Neutrophil (primary cell): ENCODE data around the gene LRRC23.

Source experiments
- H3K27ac ChIP-seq: fragments of 200-600 bp; sonication (generic); 2 replicates; pipeline ENCODE4 v1.5.1; 2016; ENCODE audit warnings: mild to moderate bottlenecking, moderate library complexity
- H3K27me3 ChIP-seq: fragments of 200-600 bp; sonication (generic); 2 replicates; pipeline ENCODE4 v1.6.0; 2016; ENCODE audit warnings: mild to moderate bottlenecking
- H3K36me3 ChIP-seq: fragments of 200-600 bp; sonication (generic); 2 replicates; pipeline ENCODE4 v1.5.1; 2017
- H3K4me1 ChIP-seq, 2 experiments: fragments of 200-600 bp in 1 of 2; sonication (generic) in 1 of 2; 1 replicate in 1 of 2; 2 replicates in 1 of 2; pipeline versions ENCODE4 v1.5.1 to v1.6.1; 2013 to 2016; ENCODE audit warnings: low read depth in 1 of 2, low read length in 1 of 2, mild to moderate bottlenecking in 1 of 2, moderate library complexity in 1 of 2; ENCODE audit not compliant: control insufficient read depth in 1 of 2, insufficient read depth in 1 of 2
- H3K4me3 ChIP-seq, 2 experiments: fragments of 200-600 bp in 1 of 2; sonication (generic) in 1 of 2; 1 replicate in 1 of 2; 2 replicates in 1 of 2; pipeline ENCODE4 v1.5.1; 2013 to 2016; ENCODE audit warnings: low read depth in 1 of 2, low read length in 1 of 2, mild to moderate bottlenecking in 1 of 2, moderate library complexity in 1 of 2
- H3K9me3 ChIP-seq: fragments of 200-600 bp; sonication (generic); 2 replicates; pipeline ENCODE4 v1.5.1; 2016
- CTCF ChIP-seq: fragments of 200-600 bp; sonication (generic); IDR thresholded peaks from 2 replicates; pipeline ENCODE4 v1.5.1; 2016; ENCODE audit warnings: antibody characterized with exemption

LRRC23 gene

DNA sequence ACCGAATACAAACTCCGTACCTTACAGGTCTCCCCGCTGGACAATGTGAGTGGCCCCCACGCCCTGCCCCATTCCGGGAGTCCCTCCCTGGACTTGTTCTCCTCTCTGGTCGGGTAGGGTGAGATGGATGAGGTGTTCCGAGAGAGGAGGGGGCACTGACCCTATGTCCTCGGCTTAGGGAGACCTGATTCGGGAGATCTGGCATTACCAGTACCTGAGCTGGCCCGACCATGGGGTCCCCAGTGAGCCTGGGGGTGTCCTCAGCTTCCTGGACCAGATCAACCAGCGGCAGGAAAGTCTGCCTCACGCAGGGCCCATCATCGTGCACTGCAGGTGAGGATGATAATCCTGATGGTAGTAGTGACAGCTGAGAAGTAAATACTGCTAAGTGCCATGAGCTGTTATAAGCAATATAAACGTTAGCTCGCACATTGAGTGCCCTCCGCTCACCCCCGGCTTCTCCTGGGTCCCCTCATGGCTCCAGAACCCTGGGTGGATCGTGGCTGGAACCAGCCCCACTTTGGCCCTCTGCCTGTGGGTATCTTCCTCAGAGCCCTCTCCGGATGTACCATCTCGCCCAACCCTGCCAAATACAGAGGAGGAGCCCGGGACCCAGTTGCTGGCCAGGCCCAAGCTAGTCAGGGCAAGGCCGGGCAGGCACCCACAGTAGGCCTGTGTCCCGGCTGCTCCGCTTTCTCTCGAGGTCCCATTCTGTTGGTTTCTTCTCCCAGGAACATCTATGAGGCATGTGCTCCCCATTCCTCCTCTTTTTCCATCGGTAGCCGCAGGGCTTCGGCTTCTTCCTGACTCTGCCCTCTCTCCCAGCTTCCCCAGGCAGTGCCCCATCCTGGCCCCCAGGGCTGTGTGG is 53.4 kb downstream of the LRRC23 start:
- peaks cover 91 to 99% of the 10 kb centered on the region in 2 experiments for H3K4me1 ChIP-seq
- H3K4me3 ChIP-seq, result peak overlapping the region; percentile 53 to 88
- H3K36me3 ChIP-seq, result peaks cover 85% of the 10 kb centered on the region
- TF ChIP-seq CTCF, result no peak
- H3K9me3 ChIP-seq, result no peaks in the 10 kb centered on the region
- H3K27me3 ChIP-seq, result no peaks in the 10 kb centered on the region
- H3K27ac ChIP-seq, result peak overlapping the region; percentile 99

DNA sequence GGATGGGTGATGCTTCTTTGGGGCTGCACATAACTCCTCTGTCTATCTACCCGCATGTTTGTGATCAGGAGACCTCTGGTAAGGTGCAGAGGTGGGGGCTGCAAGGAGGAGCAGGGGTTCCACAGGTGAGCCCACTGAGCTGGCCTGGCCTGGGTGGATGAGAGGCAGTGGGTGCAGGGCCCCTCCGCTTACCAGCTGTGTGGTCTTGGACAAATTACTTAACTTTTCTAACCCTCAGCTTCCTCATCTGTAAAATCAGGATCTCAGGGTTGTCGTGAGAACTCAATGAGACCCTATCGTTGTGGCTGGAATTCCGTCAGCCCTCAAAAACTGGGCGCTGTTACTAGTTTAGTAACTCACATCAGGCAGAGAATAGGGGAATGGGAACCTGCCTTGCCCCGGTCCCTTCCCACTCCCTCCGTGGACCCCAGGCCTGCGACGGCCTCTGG is 54.0 kb downstream of the LRRC23 start:
- peak overlapping the region; percentile 53 to 88 for H3K4me3 ChIP-seq
- no peak for TF ChIP-seq CTCF
- H3K27ac ChIP-seq, result peak overlapping the region; percentile 99
- H3K27me3 ChIP-seq, result no peaks in the 10 kb centered on the region
- H3K4me1 ChIP-seq, result peaks cover 94 to 97% of the 10 kb centered on the region in 2 experiments
- peaks cover 81% of the 10 kb centered on the region for H3K36me3 ChIP-seq
- H3K9me3 ChIP-seq, result no peaks in the 10 kb centered on the region

DNA sequence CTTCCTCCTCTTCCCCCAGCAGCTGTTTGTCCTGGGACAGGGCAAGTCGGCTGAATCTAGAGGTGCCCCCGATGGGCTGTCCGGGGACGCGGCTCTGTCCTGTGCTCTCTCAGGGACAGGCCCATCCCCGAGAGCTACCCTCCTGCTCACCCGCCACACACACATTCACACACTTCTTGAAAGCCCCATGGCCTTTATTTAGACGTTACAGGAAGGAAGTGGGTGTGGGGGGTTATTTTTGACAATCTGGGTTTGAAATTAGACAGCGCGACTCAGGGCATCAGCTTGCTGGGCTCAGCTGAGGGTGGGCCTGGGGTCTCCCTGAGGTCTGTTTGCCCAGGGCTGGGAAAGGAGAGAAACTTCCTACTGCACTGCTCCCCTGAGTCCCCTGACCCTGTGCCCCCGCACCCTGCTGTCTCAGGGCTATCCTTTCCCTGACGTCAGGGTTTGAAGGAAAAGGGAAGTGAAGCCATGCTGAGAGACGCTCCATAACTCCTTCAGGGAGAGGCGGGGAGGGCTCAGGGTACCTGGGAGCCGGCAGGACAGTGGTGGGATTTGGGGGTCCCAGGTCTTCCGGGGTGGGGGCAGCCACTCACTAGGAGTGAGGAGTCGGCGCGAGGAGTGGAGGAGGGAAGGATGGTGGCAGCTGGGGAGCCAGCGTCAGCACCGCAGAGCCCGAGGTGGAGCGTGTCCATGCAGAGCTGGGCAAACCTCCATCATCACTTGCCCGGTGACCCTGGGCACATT is 54.6 kb downstream of the LRRC23 start:
- peak; percentile 14 for TF ChIP-seq CTCF
- H3K27me3 ChIP-seq, result no peaks in the 10 kb centered on the region
- peaks cover 91 to 100% of the 10 kb centered on the region in 2 experiments for H3K4me1 ChIP-seq
- H3K9me3 ChIP-seq, result no peaks in the 10 kb centered on the region
- peak overlapping the region; percentile 53 to 88 for H3K4me3 ChIP-seq
- H3K36me3 ChIP-seq, result peaks cover 79% of the 10 kb centered on the region
- H3K27ac ChIP-seq, result peak overlapping the region; percentile 99

DNA sequence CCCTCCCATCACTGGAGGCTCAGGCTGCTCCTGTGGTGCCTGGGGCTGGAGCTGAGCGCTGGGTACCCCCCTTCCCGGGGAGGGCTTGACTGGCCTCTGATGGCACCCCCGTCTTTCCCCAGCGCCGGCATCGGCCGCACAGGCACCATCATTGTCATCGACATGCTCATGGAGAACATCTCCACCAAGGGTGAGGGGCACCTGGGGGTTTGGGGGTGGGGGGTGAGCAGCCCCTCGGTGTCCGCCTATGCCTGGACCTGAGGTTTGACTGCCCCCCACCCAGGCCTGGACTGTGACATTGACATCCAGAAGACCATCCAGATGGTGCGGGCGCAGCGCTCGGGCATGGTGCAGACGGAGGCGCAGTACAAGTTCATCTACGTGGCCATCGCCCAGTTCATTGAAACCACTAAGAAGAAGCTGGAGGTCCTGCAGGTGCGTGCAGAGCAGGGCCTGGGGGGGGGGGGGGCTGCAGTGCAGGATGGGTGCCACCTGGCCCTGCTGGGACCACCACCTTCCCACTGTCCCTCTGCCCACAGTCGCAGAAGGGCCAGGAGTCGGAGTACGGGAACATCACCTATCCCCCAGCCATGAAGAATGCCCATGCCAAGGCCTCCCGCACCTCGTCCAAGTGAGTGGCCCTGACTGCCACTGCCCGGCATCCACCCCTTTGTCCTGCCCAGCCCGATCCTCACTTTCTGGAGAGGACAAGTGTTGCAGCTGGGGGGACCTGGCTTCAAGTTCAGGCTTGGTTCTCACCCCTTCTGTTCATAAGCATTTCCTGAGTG is 55.4 kb downstream of the LRRC23 start:
- TF ChIP-seq CTCF, result no peak
- Histone ChIP-seq H3K4me3 (peak overlapping the region; percentile 53 to 88), H3K36me3 (peaks cover 71% of the 10 kb centered on the region), H3K27me3 (no peaks in the 10 kb centered on the region), H3K4me1 (peaks cover 91 to 100% of the 10 kb centered on the region in 2 experiments), H3K9me3 (no peaks in the 10 kb centered on the region), H3K27ac (peak overlapping the region; percentile 99)

DNA sequence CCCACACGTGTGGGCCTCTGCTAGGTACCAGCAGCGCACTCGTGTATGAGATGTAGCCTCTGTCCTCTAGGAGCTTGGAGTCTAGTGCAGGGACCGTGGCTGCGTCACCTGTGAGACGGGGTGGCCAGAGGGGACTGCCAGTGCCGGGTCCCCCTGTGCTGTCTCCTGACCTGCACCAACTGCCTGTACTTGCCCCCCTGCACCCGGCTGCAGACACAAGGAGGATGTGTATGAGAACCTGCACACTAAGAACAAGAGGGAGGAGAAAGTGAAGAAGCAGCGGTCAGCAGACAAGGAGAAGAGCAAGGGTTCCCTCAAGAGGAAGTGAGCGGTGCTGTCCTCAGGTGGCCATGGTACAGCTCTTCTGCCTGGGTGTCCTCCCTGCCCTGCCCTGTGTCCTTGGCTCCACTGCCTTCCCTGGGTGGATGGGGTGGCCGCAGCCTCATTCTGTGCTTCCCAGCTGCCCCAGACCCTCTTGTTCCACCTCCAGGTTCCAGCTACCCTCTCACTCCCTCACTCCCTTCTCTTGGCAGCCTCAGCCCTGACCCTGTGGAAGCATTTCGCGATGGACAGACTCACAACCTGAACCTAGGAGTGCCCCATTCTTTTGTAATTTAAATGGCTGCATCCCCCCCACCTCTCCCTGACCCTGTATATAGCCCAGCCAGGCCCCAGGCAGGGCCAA is 56.1 kb downstream of the LRRC23 start:
- H3K4me1 ChIP-seq, result peaks cover 89 to 97% of the 10 kb centered on the region in 2 experiments
- no peaks in the 10 kb centered on the region for H3K9me3 ChIP-seq
- peak; percentile 63 for TF ChIP-seq CTCF
- H3K27me3 ChIP-seq, result no peaks in the 10 kb centered on the region
- peaks cover 70% of the 10 kb centered on the region for H3K36me3 ChIP-seq
- H3K4me3 ChIP-seq, result peak overlapping the region in 1 of 2 experiments; percentile 88
- H3K27ac ChIP-seq, result peak overlapping the region; percentile 99
